H1 (cell line): ENCODE measurements around the gene ATP9B. TPM values are rescaled to one million over a fixed set of nuclear protein-coding genes. Genes with fewer than 3 reads are reported as not detected.

Experiments used
- CTCF ChIA-PET: fragments of 300-600 bp; sonication (Branson Sonifier 250); formaldehyde crosslinking; loops from one replicate; lab custom pipeline; 2021; ENCODE audit not compliant: partially characterized antibody; lab: Charles Lee
- POLR2A ChIA-PET: fragments of 300-600 bp; sonication (Branson Sonifier 250); formaldehyde crosslinking; loops from one replicate; lab custom pipeline; 2021; ENCODE audit warnings: inconsistent platforms; ENCODE audit not compliant: partially characterized antibody; lab: Charles Lee
- DNase-seq, 2 experiments: peaks; one replicate each; pipeline versions ENCODE4 v3.0.0 to v3.0.0-alpha.2; 2010 to 2022; ENCODE audit warnings: low spot score in 2 of 2, low read depth in 1 of 2, mixed read lengths in 1 of 2
- FAIRE-seq: peaks from 2 replicates; lab custom pipeline; 2011; peaks lifted over from hg19 to GRCh38; lab: Jason Lieb, UNC
- H2AFZ ChIP-seq: 2 replicates; pipeline ENCODE4 v1.8.1; 2012; ENCODE audit warnings: low read length, inconsistent platforms
- H2AK5ac ChIP-seq: 2 replicates; pipeline ENCODE4 v1.6.1; 2013; ENCODE audit warnings: low read depth, low read length
- H2BK120ac ChIP-seq: replicated peaks from 2 replicates; pipeline ENCODE3; 2013; ENCODE audit warnings: low read depth, low read length, inconsistent platforms
- H2BK12ac ChIP-seq: 2 replicates; pipeline ENCODE4 v1.6.1; 2013; ENCODE audit warnings: low read depth, low read length
- H2BK15ac ChIP-seq: 2 replicates; pipeline ENCODE4 v1.6.1; 2013; ENCODE audit warnings: low read length
- H2BK20ac ChIP-seq: 2 replicates; pipeline ENCODE4 v1.6.1; 2013; ENCODE audit warnings: low read length
- H2BK5ac ChIP-seq: 2 replicates; pipeline ENCODE4 v1.6.1; 2013; ENCODE audit warnings: low read depth, low read length
- H3K14ac ChIP-seq: 2 replicates; pipeline ENCODE4 v1.6.1; 2013; ENCODE audit warnings: inconsistent platforms; ENCODE audit not compliant: insufficient read length
- H3K18ac ChIP-seq: 2 replicates; pipeline ENCODE4 v1.6.1; 2013; ENCODE audit warnings: low read length; ENCODE audit errors: extremely low read depth
- H3K23ac ChIP-seq: 2 replicates; pipeline ENCODE4 v1.6.1; 2013; ENCODE audit warnings: inconsistent platforms; ENCODE audit not compliant: insufficient read length
- H3K23me2 ChIP-seq: 2 replicates; pipeline ENCODE4 v1.6.1; 2013; ENCODE audit warnings: low read depth, low read length
- H3K27ac ChIP-seq: 2 replicates; pipeline ENCODE4 v1.6.1; 2011; ENCODE audit warnings: low read depth, low read length, inconsistent platforms
- H3K27me3 ChIP-seq, 4 experiments: replicated peaks in 1 of 4; 1 replicate in 1 of 4; 2 replicates in 3 of 4; pipeline versions ENCODE4 v1.6.1 to v1.8.1; 2011 to 2013; ENCODE audit warnings: low read length in 3 of 4, mild to moderate bottlenecking in 3 of 4, inconsistent platforms in 2 of 4, mixed read lengths in 2 of 4, moderate library complexity in 1 of 4; ENCODE audit not compliant: control insufficient read depth in 3 of 4, insufficient read depth in 3 of 4; ENCODE audit errors: extremely low read depth in 1 of 4
- H3K36me3 ChIP-seq, 4 experiments: 2 replicates each; pipeline versions ENCODE4 v1.6.1 to v1.8.1; 2011 to 2013; ENCODE audit warnings: mild to moderate bottlenecking in 4 of 4, low read length in 3 of 4, moderate library complexity in 2 of 4, control low read depth in 1 of 4, inconsistent platforms in 1 of 4; ENCODE audit not compliant: insufficient read depth in 4 of 4, control insufficient read depth in 2 of 4
- H3K4ac ChIP-seq: replicated peaks from 2 replicates; pipeline ENCODE3; 2013; ENCODE audit warnings: low read length, low read depth, mixed read lengths, inconsistent platforms; ENCODE audit not compliant: insufficient read length
- H3K4me1 ChIP-seq, 4 experiments: replicated peaks in 1 of 4; 1 replicate in 1 of 4; 2 replicates in 3 of 4; pipeline versions ENCODE4 v1.6.1 to v1.8.1; 2011 to 2013; ENCODE audit warnings: low read length in 3 of 4, inconsistent platforms in 2 of 4, mixed read lengths in 1 of 4; ENCODE audit not compliant: insufficient read depth in 4 of 4, control insufficient read depth in 3 of 4
- H3K4me2 ChIP-seq, 2 experiments: 2 replicates each; pipeline versions ENCODE4 v1.6.1 to v1.8.1; 2011 to 2013; ENCODE audit warnings: low read depth in 2 of 2, low read length in 2 of 2, control low read depth in 1 of 2, inconsistent platforms in 1 of 2, mild to moderate bottlenecking in 1 of 2; ENCODE audit not compliant: insufficient read depth in 1 of 2
- H3K4me3 ChIP-seq, 4 experiments: fragments of 200-600, 300-600 bp in 1 of 4; sonication (generic), shearing (Covaris generic), sonication (Bioruptor Twin) in 1 of 4; 2 replicates each; pipeline versions ENCODE4 v1.5.1 to v1.8.1; 2011 to 2016; ENCODE audit warnings: low read length in 4 of 4, low read depth in 3 of 4, control low read depth in 2 of 4, inconsistent platforms in 2 of 4, mild to moderate bottlenecking in 2 of 4, mixed read lengths in 1 of 4, moderate library complexity in 1 of 4; ENCODE audit not compliant: insufficient read depth in 2 of 4; ENCODE audit errors: extremely low read depth in 1 of 4
- H3K56ac ChIP-seq: replicated peaks from 2 replicates; pipeline ENCODE3; 2013; ENCODE audit warnings: low read depth, mild to moderate bottlenecking, mixed read lengths, low read length, inconsistent platforms; ENCODE audit not compliant: insufficient read length
- H3K79me1 ChIP-seq: 2 replicates; pipeline ENCODE4 v1.6.1; 2013; ENCODE audit warnings: low read depth, low read length, control low read depth
- H3K79me2 ChIP-seq, 2 experiments: 2 replicates each; pipeline versions ENCODE4 v1.6.1 to v1.8.1; 2012 to 2013; ENCODE audit warnings: low read length in 2 of 2, mild to moderate bottlenecking in 2 of 2, inconsistent platforms in 1 of 2; ENCODE audit not compliant: insufficient read depth in 2 of 2, control insufficient read depth in 1 of 2
- H3K9ac ChIP-seq, 4 experiments: replicated peaks in 1 of 4; 1 replicate in 1 of 4; 2 replicates in 3 of 4; pipeline versions ENCODE4 v1.6.1 to v1.8.1; 2011 to 2013; ENCODE audit warnings: low read depth in 3 of 4, low read length in 3 of 4, control low read depth in 2 of 4, mild to moderate bottlenecking in 2 of 4, moderate library complexity in 2 of 4, inconsistent platforms in 1 of 4; ENCODE audit errors: extremely low read depth in 1 of 4
- H3K9me3 ChIP-seq, 2 experiments: 2 replicates each; pipeline versions ENCODE4 v1.6.1 to v1.8.1; 2012 to 2013; ENCODE audit warnings: mild to moderate bottlenecking in 2 of 2, moderate library complexity in 2 of 2, control low read depth in 1 of 2, inconsistent platforms in 1 of 2, low read depth in 1 of 2, low read length in 1 of 2, mixed read lengths in 1 of 2; ENCODE audit not compliant: insufficient read depth in 2 of 2
- H4K20me1 ChIP-seq, 2 experiments: replicated peaks in 1 of 2; 2 replicates each; pipeline versions ENCODE3 to v1.8.1; 2011 to 2013; ENCODE audit warnings: inconsistent platforms in 2 of 2, low read length in 2 of 2, mild to moderate bottlenecking in 1 of 2; ENCODE audit not compliant: insufficient read depth in 2 of 2, control insufficient read depth in 1 of 2
- H4K5ac ChIP-seq: 2 replicates; pipeline ENCODE4 v1.6.1; 2013; ENCODE audit warnings: low read length, low read depth, mixed read lengths, inconsistent platforms; ENCODE audit not compliant: insufficient read length
- H4K8ac ChIP-seq: 2 replicates; pipeline ENCODE4 v1.8.0; 2013; ENCODE audit warnings: mild to moderate bottlenecking, moderate library complexity, low read length, inconsistent platforms; ENCODE audit not compliant: insufficient read depth; ENCODE audit errors: extremely low read depth
- H4K91ac ChIP-seq: replicated peaks from 2 replicates; pipeline ENCODE3; 2013; ENCODE audit warnings: low read length, mixed read lengths, inconsistent platforms; ENCODE audit not compliant: insufficient read length
- CBX8 ChIP-seq: fragments of 300-800, 300-1000 bp; sonication (generic); IDR thresholded peaks from 2 replicates; pipeline ENCODE4 v1.7.1; 2016; ENCODE audit warnings: low read depth, low read length, borderline replicate concordance
- CTBP2 ChIP-seq: IDR thresholded peaks from 2 replicates; pipeline ENCODE4 v1.7.0; 2011; ENCODE audit warnings: borderline replicate concordance, mild to moderate bottlenecking, moderate library complexity, mixed read lengths, low read length; ENCODE audit not compliant: insufficient read depth, insufficient read length
- EGR1 ChIP-seq: IDR thresholded peaks from 2 replicates; pipeline ENCODE4 v1.6.1; 2011; ENCODE audit warnings: low read depth, low read length, borderline replicate concordance
- FOSL1 ChIP-seq: IDR thresholded peaks from 2 replicates; pipeline ENCODE4 v1.6.1; 2011; ENCODE audit warnings: mild to moderate bottlenecking, low read depth, low read length, moderate library complexity; ENCODE audit not compliant: insufficient read depth
- JUN ChIP-seq: IDR thresholded peaks from 2 replicates; pipeline ENCODE4 v1.6.1; 2011; ENCODE audit warnings: low read depth, mild to moderate bottlenecking, improper control_type of control experiment, low read length
- MAFK ChIP-seq: IDR thresholded peaks from 2 replicates; pipeline ENCODE4 v1.6.1; 2012; ENCODE audit warnings: low read depth, mild to moderate bottlenecking, improper control_type of control experiment, low read length
- POU5F1 ChIP-seq: IDR thresholded peaks from 2 replicates; pipeline ENCODE4 v1.6.1; 2011; ENCODE audit warnings: low read depth, mild to moderate bottlenecking, low read length, moderate library complexity
- SIN3A ChIP-seq, 2 experiments: IDR thresholded peaks in 1 of 2; conservative IDR thresholded peaks in 1 of 2; 2 replicates each; pipeline ENCODE4 v1.6.1; 2011 to 2012; ENCODE audit warnings: low read length in 2 of 2, improper control_type of control experiment in 1 of 2, low read depth in 1 of 2, mild to moderate bottlenecking in 1 of 2
- SP4 ChIP-seq: IDR thresholded peaks from 2 replicates; pipeline ENCODE4 v1.6.1; 2012; ENCODE audit warnings: low read length, inconsistent platforms
- WGBS, 2 experiments: shearing (Covaris generic) in 1 of 2; methylation state at CpG; one replicate each; pipeline versions ENCODE4 v1.1.6 to v1.1.7; 2013 to 2015; ENCODE audit warnings: low lambda C conversion rate in 2 of 2, mixed read lengths in 2 of 2, inconsistent platforms in 1 of 2, low coverage in 1 of 2, missing lambda C conversion rate in 1 of 2; ENCODE audit not compliant: insufficient replicate concordance in 2 of 2, insufficient coverage in 1 of 2, insufficient read length in 1 of 2; ENCODE audit errors: extremely low coverage in 1 of 2, missing lambda C conversion rate in 1 of 2; 5-methylcytosine and 5-hydroxymethylcytosine counted together
- polyA plus RNA-seq, 7 experiments: library from polyadenylated mRNA; depleted of rRNA in 3 of 7; stranded (reverse) in 5 of 7; unstranded in 2 of 7; fragments of >200 nt in 5 of 7; fragments of 200-250 nt in 2 of 7; gene quantifications; 1 replicate in 5 of 7; 2 replicates in 1 of 7; 4 replicates in 1 of 7; pipeline versions ENCODE4 v1.2.1 to v1.2.3, GENCODE V29; 2011 to 2013; ENCODE audit warnings: missing spikeins in 2 of 7, mixed read lengths in 2 of 7
- total RNA-seq: library from RNA; stranded (reverse); fragmentation: NEBNext Ultra II Directional; extraction: Animal tissue kit (Norgen Biotek cat#: 25700); gene quantifications from 2 replicates; pipeline ENCODE4 v1.2.1, GENCODE V29; 2021
- TF ChIP-seq, protein P1 (sequence below): IDR thresholded peaks from 2 replicates; pipeline ENCODE4 v1.6.1; 2011; ENCODE audit warnings: low read length, improper control_type of control experiment

ATP9B gene
- total and polyA plus RNA-seq, 2 of the 8 experiments (the other 6 are each of a cell fraction or from before 2014, with no cell fraction given) = 15.1 to 21.7 TPM

DNA sequence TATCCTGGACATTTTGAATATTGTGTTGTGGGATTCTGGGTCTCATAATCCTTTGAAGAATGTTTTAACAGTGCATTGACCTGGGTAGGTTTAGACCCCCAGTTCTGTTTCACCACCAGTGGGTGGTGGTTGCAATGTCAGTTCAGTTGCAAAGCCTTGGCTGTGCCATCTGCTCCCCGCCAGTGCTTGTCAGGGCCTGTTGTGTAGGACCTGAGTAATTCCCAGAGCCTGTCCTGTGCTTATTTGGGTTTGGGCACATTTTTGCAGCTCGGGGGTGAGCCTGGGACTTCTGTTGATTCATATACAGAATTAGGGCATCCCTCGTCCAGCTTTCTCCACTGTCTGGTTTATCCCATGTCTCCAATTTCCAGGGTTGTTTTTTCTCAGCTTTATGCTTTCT lies 24.8 kb downstream of the ATP9B start:
- Histone ChIP-seq H2BK15ac (no peak overlapping the region), H4K8ac (no peak overlapping the region), H3K36me3 (peaks cover 0 to 4% (median 3%) of the 10 kb centered on the region in 4 experiments; a peak in 3 of 8 replicates), H3K18ac (no peak overlapping the region), H3K56ac (no peak overlapping the region), H4K5ac (no peak overlapping the region), H3K79me2 (peaks cover 0 to 76% of the 10 kb centered on the region in 2 experiments; a peak in 2 of 4 replicates), H4K20me1 (peaks cover 0 to 6% of the 10 kb centered on the region in 2 experiments), H3K9me3 (no peaks in the 10 kb centered on the region), H3K4ac (no peak overlapping the region), H3K4me1 (peaks cover 0 to 13% (median 7%) of the 10 kb centered on the region in 4 experiments; a peak in 4 of 7 replicates), H2BK120ac (no peak overlapping the region), H2AK5ac (no peak overlapping the region), H2BK5ac (no peak overlapping the region; the same call in 1 of the 2 replicates), H3K4me3 (no peak overlapping the region), H2AFZ (no peak overlapping the region), H2BK20ac (no peak overlapping the region), H2BK12ac (no peak overlapping the region), H3K27ac (no peak overlapping the region), H3K14ac (no peak overlapping the region)
- POLR2A ChIA-PET = no interaction called here
- no peak for FAIRE-seq
- WGBS, 2 experiments = 86% methylated on average over 3 of the region's 3 CpGs; no CpG with 5 or more reads in 1 of the 2 experiments
- no peak for TF ChIP-seq JUN
- TF ChIP-seq POU5F1 = no peak
- no peak for TF ChIP-seq SP4
- TF ChIP-seq CTBP2 = no peak
- no peak for TF ChIP-seq EGR1
- TF ChIP-seq CBX8 = no peak
- no peak for TF ChIP-seq MAFK
- no peak for TF ChIP-seq FOSL1
- TF ChIP-seq, protein P1, sequence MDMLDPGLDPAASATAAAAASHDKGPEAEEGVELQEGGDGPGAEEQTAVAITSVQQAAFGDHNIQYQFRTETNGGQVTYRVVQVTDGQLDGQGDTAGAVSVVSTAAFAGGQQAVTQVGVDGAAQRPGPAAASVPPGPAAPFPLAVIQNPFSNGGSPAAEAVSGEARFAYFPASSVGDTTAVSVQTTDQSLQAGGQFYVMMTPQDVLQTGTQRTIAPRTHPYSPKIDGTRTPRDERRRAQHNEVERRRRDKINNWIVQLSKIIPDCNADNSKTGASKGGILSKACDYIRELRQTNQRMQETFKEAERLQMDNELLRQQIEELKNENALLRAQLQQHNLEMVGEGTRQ = no peak
- TF ChIP-seq SIN3A (conservative IDR thresholded peaks at IDR 0.05 in 1 of 2, IDR thresholded peaks at IDR 0.05 in 1 of 2; ENCODE audit: low read depth in 1 of 2, low read length in 2 of 2) = no peak
- TF ChIP-seq, all 59 proteins: peak for 0
- H3K23me2 ChIP-seq = no peaks in the 10 kb centered on the region
- no peak overlapping the region for H3K23ac ChIP-seq
- no peaks in the 10 kb centered on the region for H3K27me3 ChIP-seq
- CTCF ChIA-PET = no interaction called here
- H3K4me2 ChIP-seq = no peak overlapping the region
- H4K91ac ChIP-seq = no peak overlapping the region
- H3K9ac ChIP-seq = no peak overlapping the region; a peak in 1 of 7 replicates
- H3K79me1 ChIP-seq = peaks cover 8% of the 10 kb centered on the region
- DNase-seq = no peak
